Stimulated activated CD8-positive, alpha-beta memory T cell treated with anti-CD3 and anti-CD28 coated beads, Interleukin-15, amount 100 ng/mL, for 4 hours (primary cell): ENCODE data around the gene CCL18.
"Not testable (repeated sequence)": the region's sequence is repeated elsewhere in the genome, so short reads cannot be mapped to it uniquely, and the experiment has no call there.

ENCODE experiments used
- DNase-seq, 2 donors: peaks; one replicate each; pipeline ENCODE4 v3.0.0-alpha.2; 2020; ENCODE audit warnings: low read depth in 2 of 2

Gene CCL18

DNA sequence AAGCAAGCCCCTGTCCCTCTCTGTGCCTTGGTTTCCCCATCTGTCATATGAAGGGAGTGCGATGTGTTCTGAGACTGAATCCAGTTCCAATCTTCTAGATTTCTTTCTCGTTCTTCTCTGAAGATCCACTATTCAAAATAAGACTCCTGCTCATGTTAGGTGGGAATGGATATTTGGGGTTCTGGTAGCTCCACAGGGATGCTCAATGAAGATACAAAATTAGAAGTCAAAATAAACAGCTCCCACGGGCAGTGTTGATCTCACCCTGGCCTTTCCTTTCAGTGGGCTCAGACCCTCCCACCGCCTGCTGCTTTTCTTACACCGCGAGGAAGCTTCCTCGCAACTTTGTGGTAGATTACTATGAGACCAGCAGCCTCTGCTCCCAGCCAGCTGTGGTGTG, 40.2 kb downstream of the CCL18 start:
- not testable (repeated sequence) for DNase-seq

DNA sequence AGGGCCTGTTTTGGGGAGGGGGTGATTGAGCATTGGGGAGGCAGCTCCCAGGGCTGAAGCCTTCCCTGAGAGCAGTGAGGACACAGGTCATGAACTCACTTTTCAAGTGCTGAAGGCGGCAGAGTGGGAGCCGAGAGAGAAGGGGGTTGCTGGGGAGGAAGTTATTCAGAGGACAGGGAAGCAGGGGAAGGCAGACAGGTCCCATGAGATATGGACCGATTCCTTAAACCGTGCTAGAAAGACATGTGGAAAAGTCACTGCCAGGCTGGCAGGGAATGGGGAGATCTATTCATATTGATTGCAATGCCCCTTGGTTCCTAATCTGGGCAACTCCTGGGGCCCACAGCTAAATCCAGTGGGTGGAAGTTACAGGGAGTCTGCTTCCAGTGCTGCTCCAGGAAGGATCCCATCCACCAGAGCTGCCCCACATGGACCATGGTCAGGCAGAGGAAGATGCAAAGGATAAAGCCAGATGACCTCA, 40.7 kb downstream of the CCL18 start:
- no peak for DNase-seq

DNA sequence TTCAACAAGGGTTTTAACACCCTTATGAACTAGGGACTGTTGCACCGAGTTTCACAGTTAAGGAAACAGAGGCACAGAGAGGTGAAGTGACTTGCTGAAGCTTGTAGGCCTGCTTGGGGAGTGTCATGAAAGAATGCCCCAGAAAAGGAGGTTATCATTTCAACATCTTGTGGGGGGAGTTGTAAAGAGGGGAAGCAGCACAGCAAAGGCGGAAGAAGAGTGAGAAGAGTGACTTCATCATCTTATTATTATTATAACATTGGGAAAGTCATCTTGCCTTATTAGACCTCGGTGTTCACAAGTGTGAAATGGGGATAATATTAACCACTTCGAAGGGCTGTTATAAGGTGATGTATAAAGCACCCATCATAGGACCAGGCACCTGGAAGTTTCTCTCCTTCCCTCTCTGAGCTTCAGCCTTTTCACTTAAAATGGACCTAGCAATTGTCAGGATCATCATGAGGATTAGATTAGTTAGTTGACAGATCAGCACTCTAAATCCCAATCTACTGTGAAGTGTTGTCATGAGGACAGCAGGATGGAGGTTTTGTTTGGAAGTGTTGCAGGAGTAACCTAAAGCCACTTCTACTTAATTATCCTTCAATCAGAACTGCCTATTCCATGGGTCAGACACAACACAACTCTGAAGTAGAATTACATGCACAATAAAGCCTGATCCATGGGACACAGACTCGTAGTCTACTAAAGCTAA, 41.9 kb downstream of the CCL18 start:
- no peak for DNase-seq

DNA sequence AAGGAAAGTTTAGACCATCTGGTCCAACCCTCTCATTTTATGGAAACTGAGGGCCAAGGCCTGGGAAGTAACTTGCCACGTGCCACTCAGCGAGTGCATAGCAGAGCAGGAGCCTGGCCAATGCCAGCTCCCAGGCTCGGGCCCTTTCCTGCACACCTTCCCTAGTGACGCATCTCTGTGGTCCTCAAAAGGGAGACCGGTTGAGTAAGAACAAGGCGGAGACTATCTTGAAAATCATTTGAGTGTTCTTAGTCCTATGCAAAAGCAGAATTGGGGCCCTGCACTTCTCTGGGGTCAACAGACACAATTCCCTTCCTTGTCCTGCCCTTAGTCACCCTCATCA, 42.4 kb downstream of the CCL18 start:
- DNase-seq, result no peak

DNA sequence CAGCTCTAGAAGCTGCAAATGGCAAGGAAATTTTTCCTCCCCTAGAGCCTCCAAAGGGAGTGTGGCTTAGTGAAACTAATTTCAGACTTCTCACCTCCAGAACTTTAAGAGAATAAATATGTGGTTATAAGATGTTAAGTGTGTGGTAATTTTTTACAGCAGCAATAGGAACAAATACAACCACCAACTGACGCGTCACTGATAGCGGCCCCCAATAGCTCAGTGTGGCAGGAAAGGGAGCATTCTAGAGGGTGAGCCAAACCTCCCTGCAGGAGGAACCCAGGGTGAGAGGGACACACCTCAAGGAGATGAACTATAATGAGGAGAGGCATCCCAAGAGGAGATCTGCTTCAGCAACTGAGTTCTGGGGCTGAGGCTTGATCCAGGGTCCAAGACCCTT, 43.6 kb downstream of the CCL18 start:
- DNase-seq, result no peak

DNA sequence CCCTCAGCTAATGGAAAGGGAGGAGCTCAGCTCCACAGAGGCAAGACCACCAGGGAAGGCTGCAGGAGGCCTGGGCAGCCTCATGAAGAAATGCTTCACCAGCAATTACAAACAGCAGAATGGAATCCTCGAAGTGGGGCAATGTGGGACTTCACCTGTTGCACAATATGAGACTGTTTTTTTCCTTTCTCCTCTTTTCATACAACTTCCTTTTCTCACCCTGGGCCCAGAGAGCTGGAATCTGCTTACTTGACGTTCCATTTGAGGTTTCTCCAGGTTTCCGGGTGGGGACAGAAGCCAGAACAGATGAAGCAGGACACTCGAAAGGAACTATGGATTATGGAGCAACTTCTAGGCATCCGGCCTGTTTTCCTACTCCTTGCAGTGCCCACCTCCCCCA, 44.2 kb downstream of the CCL18 start:
- DNase-seq, result not testable (repeated sequence)

DNA sequence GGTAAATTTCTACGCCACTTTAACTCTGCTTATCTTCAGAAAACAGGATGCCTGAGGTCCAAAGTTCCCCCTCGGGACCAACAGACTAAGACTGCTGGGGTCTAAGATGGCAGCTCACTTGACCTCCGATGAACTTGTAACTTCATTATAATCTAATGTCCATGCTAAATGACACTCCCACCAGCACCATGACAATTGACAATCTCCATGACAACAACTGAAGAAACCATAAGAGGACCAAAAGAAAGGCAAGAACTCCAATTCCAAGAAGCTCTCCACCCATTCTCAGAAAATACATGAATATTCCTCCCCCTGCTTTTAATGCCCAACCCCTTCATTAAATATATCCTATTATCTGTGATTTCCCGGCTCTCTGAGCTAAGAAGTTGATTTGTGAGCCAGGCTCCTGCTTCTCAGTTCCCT, 47.0 kb downstream of the CCL18 start:
- no peak for DNase-seq

DNA sequence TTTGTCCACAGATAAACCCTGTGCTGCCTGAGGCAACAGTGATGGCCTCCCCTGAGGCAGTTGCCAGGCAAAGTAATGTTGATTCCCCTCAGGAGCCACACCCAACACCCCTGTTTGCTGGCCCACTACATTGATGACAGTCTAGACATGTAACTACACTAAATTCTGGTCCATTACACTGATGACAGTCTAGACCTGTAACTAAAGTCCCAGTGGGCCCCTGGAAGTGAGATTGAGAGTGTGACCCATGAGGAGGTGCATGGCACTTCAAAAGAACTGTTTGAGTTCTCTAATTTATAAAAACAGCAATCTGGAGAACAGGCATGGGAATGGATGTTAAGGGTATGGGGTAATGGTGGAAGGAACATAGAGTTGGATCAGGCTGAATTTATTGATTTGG, 48.5 kb downstream of the CCL18 start:
- no peak for DNase-seq

DNA sequence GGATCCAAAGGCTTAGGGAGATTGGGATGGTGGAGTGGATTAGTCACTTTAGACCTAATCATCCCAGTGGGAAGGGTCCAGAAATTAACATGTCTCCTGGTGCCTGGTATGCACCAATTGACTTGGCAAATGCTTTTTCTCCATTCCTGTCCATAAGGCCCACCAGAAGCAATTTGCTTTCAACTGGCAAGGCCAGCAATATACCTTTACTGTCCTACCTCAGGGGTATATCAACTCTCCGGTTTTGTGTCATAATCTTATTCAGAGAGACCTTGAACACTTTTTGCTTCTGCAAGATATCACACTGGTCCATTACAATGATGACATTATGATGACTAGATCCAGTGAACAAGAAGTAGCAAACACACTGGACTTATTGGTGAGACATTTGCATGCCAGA, 49.1 kb downstream of the CCL18 start:
- not testable (repeated sequence) for DNase-seq

DNA sequence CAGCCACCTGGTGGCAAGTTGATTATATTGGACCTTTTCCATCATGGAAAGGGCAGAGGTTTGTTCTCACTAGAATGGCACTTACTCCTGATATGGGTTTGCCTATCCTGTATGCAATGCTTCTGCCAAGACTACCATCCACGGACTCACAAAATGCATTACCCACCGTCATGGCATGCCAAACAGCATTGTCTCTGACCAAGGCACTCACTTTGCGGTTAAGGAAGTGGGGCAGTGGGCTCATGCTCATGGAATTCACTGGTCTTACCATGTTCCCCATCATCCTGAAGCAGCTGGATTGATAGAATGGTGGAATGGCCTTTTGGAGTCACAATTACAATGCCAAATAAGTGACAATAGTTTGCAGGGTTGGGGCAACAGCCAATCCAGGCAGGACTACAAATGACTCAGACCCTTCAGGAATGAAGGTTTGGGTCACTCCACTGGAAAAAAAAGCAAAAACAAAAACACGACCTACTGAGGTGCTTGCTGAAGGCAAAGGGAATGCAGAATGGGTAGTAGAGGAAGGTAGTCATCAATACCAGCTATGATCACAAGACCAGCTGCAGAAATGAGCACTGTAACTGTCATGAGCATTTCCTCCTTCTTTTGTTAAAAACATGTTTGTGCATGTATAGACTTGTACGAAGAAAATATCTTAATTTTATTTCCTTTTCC, 51.0 kb downstream of the CCL18 start:
- DNase-seq, result not testable (repeated sequence)

DNA sequence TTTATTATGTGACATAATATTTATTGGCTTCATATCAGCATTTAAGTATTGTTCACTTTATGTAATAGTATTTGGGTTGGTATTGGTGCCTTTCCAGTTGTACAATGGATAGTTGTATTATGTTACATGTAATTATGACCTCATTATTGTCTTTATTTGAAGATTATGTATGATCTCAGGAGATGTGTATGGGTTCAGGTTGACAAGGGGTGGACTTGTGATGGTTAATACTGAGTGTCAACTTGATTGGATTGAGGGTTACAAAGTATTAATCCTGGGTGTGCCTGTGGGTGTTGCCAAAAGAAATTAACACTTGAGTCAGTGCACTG, 51.5 kb downstream of the CCL18 start:
- DNase-seq, result not testable (repeated sequence)

DNA sequence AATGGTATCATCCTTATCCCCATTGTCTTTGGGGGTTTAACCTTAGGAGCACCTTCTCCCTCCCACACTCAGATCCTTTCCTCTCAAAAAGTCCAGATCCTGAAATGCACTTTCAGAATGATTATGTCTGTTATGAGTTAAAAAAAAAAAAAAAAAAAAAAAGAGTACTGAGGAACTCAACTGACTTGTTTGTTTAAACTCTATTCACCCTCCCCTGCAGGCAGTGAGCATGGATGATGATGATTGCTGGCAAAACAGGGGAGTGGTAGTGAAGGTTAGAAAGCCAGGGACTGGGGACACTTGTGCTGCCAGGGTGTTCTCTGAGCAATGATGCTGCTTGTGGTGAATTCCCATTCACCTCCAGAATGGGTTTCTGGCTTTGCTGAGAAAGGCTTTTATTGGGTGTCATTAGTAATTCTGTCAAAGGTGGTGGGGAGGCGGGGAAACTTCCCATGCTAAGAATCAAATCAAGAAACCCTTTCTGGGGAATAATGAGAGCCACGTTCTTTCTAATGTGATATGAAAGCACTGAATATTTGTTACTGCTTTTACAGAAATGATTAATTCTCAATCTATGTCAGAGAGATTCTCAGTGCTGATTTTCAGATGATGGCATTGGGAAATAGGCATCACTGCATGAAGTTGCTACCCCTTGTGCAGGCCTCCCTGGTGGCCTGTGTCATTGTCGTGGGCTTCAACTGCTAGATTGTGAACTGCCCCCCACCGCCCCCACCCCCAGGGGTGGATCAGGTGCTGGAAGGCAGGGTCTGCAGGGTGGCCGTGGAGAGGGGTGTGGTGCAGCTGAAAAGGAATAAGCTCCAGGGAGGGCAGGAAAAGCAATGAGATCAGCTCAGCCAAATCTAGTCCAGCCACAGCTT, 53.7 kb downstream of the CCL18 start:
- no peak for DNase-seq

DNA sequence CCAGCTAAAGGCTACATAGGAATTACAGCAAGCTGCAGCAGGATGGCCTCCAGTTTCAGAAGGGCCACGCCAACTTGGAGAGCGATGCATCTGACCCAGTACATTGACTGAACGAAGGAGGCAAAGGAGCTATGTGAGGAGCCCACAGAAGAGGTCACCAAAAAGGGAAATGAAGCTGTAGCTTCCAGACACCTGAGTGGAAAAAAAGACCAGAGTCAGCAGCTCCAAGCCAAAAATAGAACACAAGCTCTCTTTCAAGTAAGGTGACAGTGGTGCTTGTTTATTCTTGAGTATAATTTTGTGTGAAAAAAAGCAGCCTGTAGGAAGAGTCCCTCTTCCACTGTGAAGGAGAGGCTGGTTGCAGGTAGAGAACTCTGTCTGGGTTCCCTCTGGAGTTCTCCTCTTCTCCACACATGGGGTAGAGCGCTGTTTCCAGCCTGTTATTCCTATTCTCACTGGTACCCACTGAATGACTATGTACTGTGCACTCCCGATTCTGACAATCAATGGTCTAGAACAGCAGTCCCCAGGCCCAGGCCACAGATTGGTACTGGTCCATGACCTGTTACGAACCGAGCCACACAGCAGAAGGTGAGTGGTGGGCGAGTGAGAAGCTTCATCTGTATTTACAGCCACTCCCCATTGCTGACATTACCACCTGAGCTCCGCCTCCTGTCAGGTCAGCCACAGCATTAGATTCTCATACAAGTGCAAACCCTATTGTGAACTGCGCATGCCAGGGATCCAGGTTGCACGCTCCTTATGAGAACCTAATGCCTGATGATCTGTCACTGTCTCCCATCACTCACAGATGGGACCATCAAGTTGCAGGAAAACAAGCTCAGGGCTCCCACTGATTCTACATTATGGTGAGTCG, 54.6 kb downstream of the CCL18 start:
- DNase-seq, result no peak

DNA sequence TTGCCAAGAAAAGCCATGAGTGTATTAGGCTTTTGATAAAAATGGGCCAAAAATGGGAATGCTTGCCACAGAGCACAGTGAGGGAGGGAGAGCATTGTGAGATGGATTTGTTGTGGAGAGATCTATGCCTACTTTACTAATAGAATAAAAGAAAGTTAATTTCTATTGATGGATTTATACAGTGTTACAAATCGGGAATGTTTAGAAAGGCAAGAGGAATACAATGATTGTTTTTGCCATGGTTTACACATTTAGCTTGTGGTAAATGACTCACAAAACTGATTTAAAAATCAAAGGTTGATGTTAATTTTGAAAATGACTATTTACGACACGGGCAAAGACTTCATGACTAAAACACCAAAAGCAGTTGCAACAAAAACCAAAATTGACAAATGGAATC, 56.1 kb downstream of the CCL18 start:
- DNase-seq, result no peak

DNA sequence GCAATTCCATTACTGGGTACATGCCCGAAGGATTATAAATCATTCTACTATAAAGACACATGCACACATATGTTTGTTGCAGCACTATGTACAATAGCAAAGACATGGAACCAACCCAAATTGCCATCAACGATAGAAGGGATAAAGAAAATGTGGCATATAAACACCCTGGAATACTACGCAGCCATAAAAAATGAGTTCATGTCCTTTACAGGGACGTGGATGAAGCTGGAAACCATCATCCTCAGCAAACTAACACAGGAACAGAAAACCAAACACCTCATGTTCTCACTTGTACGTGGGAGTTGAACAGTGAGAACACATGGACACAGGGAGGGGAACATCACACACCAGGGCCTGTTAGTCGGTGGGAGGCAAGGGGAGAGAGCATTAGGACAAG, 57.0 kb downstream of the CCL18 start:
- not testable (repeated sequence) for DNase-seq
